CD4-positive, alpha-beta T cell treated with Interleukin-12 subunit alpha and Interleukin-12 subunit beta, for 1 hour (primary cell): ENCODE measurements around the gene GRIP2.

ENCODE experiments used
- DNase-seq: peaks from one replicate; pipeline ENCODE4 v3.0.0-alpha.2; 2020

The GRIP2 gene

DNA sequence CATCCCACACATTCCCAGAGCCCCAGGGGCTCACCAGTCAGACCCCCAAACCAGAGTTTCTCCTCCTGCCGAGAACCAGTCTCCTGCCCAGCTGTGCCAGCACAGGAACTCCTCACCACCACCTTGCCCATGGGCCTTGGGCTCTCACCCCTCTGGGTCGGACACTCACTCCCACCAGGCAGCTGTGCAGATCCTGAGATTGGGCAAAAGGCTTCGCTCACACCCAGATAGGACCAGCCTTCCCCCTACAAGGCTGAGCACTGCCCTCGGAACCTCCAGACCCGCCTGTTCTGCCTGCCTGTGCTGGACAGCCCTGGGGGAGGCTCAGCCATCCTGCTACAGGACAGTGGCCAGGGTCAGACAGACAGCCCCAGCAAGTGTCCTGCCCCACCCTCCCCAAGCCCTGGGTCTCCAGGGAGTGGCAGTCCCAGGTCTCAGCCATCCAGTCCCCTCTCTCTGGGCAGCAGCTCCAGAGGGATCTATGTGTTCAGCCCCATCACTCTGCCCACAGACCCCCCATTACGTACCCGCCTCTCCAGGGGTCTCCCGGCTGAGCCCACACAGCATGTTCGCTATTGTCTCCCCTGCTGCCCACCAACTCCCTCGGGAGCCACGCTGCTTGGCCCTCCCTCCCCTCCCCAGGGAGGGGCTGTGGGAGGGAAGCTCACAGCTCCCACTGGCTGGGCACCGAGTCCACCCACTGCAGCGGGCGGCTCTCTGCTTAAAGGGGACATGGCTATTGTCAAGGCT lies at the start of gene GRIP2:
Gene GRIP2 (minus strand): TSS at position 601 of the 750 bp plus-strand sequence. CDS start 34 bp downstream, at position 567.
- no peak for DNase-seq

DNA sequence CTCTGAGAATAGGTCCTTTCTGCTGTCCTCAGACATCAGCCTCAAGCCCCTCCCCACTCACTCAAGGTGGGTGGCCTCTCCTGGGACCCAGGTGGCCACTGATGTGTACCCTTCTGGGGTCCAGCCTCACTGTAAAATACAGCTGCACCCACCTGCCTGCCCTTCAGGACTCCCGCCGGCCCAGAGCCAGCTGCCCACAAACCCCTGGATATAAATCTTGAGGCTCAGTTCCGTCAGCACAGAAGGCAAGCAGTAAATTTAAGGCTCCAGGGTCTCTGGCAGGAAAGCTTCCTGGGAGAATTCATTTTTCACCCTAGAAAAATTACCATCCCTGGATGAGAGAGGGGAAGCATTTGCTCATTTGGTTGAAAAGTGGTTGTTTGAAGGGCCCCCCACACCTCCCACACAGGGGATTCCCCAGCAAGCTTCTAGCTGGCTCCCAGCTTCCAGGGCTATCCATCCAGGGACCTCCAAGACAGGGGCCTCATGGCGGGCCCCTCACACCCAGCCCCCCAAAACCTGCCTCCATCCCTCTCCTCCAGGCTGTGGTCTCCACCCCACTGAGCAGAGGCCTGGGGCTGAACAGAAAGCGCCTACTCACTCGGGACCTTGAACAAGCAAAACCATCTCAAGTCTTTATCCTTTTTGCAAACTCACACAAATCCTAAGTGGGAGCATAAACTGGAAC lies 48.4 kb upstream of the GRIP2 start:
- no peak for DNase-seq

GRCh38 chr3:14587740-14588360 lies 47.7 kb upstream of the GRIP2 start:
- DNase-seq = no peak

- no peak for DNase-seq
These were observed 46.5 kb upstream of the GRIP2 start for GRCh38 chr3:14586611-14587010.

- DNase-seq = no peak
These were observed 43.5 kb upstream of the GRIP2 start for GRCh38 chr3:14583548-14584091.

DNA sequence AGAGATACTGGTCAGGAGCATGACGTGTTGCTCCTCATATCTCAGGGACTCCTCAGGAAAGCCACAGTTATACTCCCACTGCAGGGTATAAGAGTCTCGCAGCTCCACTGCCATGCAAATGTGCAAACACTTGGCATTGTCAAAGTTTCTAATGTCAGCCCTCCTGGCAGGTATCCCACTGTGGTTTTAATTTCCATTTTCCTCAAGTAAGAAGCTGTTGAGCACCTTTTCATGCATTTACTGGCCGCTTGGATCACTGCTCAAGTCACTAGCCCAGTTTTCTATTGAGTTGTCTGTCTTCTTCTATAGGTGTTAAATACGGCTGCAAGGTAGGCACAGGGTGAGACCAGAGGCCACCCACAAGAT lies 41.9 kb upstream of the GRIP2 start:
- no peak for DNase-seq

DNA sequence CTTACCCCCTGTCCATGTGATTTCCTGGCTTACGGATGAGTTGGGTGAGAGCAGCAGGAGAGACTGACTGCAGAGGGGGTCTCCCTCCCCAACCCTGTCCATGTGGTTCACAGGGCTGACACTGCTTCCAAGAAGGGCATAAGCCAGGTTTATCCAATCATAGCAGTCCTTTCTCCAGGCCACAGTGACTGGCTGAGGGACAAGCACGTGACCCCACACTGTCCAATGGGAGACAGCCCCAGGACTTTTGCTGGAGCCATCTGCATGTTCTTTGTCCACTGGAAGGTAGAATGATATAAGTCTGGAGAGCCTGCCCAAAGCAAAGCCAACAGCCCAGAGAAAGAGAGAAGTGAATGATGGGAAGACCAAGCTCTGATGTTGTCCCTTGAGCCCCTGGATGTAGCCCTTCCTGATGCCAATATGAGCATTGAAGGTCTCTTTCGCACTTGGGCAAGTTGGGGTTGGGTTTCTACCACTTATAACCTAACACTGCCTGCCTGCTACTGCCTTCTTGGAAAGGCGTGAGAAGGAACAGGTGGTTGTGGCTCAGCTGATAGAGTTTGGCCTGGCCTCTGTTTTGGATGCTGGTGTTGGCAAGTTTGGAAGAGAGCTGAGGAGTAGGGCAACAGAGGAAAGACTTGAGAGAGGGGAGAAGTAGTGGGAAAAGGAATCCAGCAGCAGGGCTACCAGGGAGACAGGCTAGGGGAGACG lies 41.3 kb upstream of the GRIP2 start:
- DNase-seq = no peak

DNA sequence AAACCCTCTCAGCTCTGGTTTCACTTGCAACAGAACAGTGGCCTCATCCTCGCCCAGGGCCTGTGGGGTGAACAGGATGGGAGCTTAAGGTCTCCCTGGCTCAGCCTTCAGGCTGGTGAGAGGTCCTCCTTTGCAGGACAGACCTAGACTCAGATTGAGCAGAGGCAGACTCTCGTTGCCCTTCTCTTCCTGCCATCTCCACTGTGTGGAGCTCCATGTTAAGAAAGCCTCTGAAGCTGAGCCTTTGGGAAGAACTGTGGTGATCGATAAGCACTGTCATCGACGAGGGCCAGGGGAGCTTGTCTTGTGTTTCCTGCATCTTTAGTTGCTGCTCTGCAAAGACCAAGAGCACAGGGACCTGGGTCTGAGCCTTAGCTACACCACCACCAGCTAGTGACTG lies 37.8 kb upstream of the GRIP2 start:
- DNase-seq = no peak

GRCh38 chr3:14576163-14576562 lies 36.0 kb upstream of the GRIP2 start:
- no peak for DNase-seq

GRCh38 chr3:14574183-14574582 lies 34.0 kb upstream of the GRIP2 start:
- DNase-seq = no peak

GRCh38 chr3:14573706-14574105 lies 33.6 kb upstream of the GRIP2 start:
- DNase-seq = no peak

DNA sequence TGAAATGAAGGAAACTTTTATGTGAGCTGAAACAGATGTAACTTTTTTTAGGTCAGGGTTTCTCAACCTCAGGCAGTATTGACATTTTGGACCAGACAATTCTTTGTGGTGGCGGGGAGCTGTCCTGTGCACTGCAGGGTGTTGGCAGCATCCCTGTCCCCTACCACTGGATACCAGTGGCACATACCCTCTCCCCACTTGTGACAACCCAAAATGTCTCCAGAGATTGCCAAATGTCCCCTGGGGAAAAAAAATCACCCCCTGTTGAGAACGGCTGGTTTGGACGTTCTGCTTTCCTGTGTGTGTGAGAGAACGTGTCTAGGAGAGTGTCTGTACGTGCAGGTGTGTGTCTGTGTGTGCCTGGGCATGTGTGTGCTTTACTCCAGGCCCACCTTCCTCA lies 30.7 kb upstream of the GRIP2 start:
- DNase-seq = no peak

DNA sequence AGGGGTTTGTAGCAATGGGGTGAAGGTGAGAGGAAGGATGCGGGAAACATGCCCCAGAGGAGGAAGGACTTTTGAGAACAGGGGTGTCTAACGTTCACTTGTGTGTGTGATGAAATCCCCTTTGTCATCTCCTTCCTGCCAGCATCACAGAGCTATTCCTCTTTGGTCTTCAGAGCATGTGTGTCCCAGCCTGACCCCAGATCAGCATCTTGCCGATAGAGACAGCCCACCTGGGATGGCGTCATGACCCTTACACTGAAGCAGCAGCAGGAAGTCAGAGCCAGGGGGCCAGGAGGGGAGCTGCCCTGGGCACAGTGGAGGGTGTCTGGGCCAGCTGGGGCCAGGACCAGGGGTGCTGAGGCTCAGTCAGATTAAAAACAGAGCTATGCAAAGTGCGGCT lies 29.9 kb upstream of the GRIP2 start:
- DNase-seq = no peak

GRCh38 chr3:14569474-14570000 lies 29.4 kb upstream of the GRIP2 start:
- no peak for DNase-seq

GRCh38 chr3:14568269-14568668 lies 28.1 kb upstream of the GRIP2 start:
- DNase-seq = no peak

GRCh38 chr3:14566812-14567211 lies 26.7 kb upstream of the GRIP2 start:
- DNase-seq = no peak

DNA sequence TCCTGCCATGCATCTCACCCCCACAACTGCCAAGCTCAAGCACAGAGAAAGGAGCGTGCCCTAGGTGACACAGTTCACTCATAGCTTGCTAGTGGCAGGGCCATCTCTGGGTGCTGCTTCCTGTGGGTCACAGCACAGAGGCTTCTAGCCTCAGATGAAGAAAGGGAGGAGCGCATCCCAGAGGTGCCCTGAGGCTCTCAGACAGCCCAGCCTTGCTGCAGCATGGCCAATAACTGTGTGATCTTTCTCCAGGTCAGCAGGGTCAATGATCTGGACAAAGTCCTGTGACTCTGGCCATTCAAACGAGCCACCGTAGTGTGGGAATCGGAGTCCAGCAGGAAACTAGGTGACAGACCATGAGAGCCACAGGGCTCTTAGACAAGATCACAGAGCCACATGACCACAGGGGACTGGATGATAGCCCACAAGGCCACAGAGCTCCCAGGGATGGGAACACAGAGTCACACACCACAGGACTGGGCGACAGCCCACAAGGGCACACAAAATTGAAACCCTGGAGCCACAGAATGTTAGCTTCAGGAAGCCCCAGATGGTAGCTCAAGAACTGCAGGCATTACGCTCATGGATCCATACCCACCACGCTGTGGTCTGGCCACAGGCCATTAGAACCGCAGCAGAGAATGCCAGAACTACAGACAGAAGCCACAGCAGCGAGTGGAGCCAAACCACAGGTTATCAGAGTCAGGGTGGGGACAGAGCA lies 25.9 kb upstream of the GRIP2 start:
- DNase-seq = no peak

DNA sequence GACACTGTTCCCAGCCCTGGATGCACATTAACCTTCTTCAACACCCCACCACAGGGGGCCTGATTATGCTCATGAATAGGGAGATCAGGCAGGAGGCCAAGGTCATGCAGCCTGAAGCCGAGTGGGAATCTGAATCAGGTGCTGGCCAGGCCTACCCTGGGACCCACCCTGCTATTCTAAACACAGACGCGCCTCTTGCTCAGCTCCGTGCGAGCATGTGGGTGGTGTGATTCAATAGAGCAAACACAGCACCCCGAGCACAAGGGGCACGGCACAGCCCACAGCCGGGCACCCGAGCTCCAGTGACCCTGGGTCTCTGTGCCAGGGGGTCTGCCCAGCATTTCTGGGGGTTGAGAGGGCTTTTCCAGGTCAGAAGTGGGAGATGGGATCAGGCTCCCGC lies 24.6 kb upstream of the GRIP2 start:
- no peak for DNase-seq

DNA sequence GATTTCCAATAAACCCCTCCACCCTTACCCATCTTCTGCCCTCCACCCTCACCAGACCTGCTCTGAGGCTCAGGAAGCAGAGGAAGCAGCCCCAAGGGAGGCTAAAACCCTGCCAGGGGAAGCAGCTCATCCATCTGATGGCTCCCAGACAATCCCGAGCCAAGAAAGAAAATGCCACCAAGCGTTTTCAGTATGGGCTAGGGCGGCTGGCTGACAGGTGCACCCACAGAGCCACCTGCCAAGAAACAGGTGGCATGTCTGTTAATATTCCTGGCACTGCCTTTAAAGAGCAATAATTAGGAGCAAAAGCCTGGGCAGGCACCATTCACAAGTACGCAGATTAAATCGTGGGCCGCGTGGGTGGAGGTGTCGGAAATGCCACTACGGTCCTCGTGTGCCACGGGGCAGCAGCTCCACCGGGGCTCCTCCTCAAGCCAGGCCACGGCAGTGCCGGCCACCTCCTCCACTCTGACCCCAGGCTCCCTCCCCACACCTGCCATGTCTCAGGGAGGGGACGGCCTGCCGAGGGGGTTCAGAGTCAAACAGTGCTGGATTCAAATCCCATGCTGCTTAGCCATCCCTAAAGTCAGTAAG lies 23.9 kb upstream of the GRIP2 start:
- no peak for DNase-seq

- DNase-seq = no peak
These were observed 22.2 kb upstream of the GRIP2 start for GRCh38 chr3:14562121-14562890.
